ENCODE results near the gene MRPL46.

GRCh38 chr15:88504445-88504844 is 37.3 kb upstream of the MRPL46 start:
- TF ChIP-seq EZH2 (IDR thresholded peaks at IDR 0.05; ENCODE audit: borderline replicate concordance, low read length) = no peak
- TF ChIP-seq CTCF (IDR thresholded peaks at IDR 0.05; ENCODE audit: low read length) = no peak
